ENCODE measurements around the gene U2SURP. TPM values are rescaled to one million over a fixed set of nuclear protein-coding genes. Genes with fewer than 3 reads are reported as not detected.

Gene U2SURP
- total RNA-seq, 1 experiment from 2014 or later = 125 TPM

GRCh38 chr3:143100451-143100850, 99.1 kb downstream of the U2SURP start:
- H3K36me3 Mint-ChIP-seq (ENCODE audit: insufficient read depth, unreplicated experiment) = no peaks in the 10 kb centered on the region
- intact Hi-C loops (cut with micrococcal nuclease; ENCODE audit: unreplicated experiment) = no loop called here
- H3K9me3 Mint-ChIP-seq (ENCODE audit: unreplicated experiment) = no peaks in the 10 kb centered on the region
- no peaks in the 10 kb centered on the region for H3K4me1 Mint-ChIP-seq (ENCODE audit: low read depth, unreplicated experiment)
- no peaks in the 10 kb centered on the region for H3K27me3 ChIP-seq (replicated peaks; ENCODE audit: control insufficient read depth, insufficient read depth, low read length)
- H3K4me3 Mint-ChIP-seq (ENCODE audit: unreplicated experiment) = no peak overlapping the region
- no peak overlapping the region for H3K27ac Mint-ChIP-seq (ENCODE audit: unreplicated experiment)
- ChIA-PET POLR2A (no interaction called here), CTCF (no interaction called here)
- H3K4me3 ChIP-seq (ENCODE audit: low read depth, low read length) = no peak overlapping the region
- no peak for TF ChIP-seq CTCF (IDR thresholded peaks at IDR 0.05; ENCODE audit: insufficient read depth in 1 of 2, low read depth in 1 of 2, low read length in 1 of 2, severe bottlenecking in 1 of 2, unreplicated experiment in 1 of 2)
- no peak for DNase-seq
- BruUV-seq (replicated peaks) = no TSS peak
- no peaks in the 10 kb centered on the region for H3K4me1 ChIP-seq
- no peaks in the 10 kb centered on the region for H3K36me3 ChIP-seq (ENCODE audit: control insufficient read depth, insufficient read depth, low read length)
- H3K27me3 Mint-ChIP-seq (ENCODE audit: insufficient read depth, unreplicated experiment) = peaks cover 6% of the 10 kb centered on the region
- peaks cover 10% of the 10 kb centered on the region; the same call in 1 of the 2 replicates for H3K9me3 ChIP-seq

GRCh38 chr3:143101792-143102381, 100.5 kb downstream of the U2SURP start:
- Mint-ChIP-seq H3K27me3 (ENCODE audit: insufficient read depth, unreplicated experiment) (peaks cover 6% of the 10 kb centered on the region), H3K4me3 (ENCODE audit: unreplicated experiment) (no peak overlapping the region), H3K36me3 (ENCODE audit: insufficient read depth, unreplicated experiment) (no peaks in the 10 kb centered on the region), H3K27ac (ENCODE audit: unreplicated experiment) (no peak overlapping the region), H3K9me3 (ENCODE audit: unreplicated experiment) (no peaks in the 10 kb centered on the region), H3K4me1 (ENCODE audit: low read depth, unreplicated experiment) (no peaks in the 10 kb centered on the region)
- no peaks in the 10 kb centered on the region for H3K36me3 ChIP-seq (ENCODE audit: control insufficient read depth, insufficient read depth, low read length)
- H3K9me3 ChIP-seq = peaks cover 7% of the 10 kb centered on the region; the same call in 1 of the 2 replicates
- ChIA-PET POLR2A (no interaction called here), CTCF (no interaction called here)
- no TSS peak for BruUV-seq (replicated peaks)
- H3K4me1 ChIP-seq = no peaks in the 10 kb centered on the region
- H3K4me3 ChIP-seq (ENCODE audit: low read depth, low read length) = no peak overlapping the region
- no peak for DNase-seq
- H3K27me3 ChIP-seq (replicated peaks; ENCODE audit: control insufficient read depth, insufficient read depth, low read length) = no peaks in the 10 kb centered on the region
- no peak for TF ChIP-seq CTCF (IDR thresholded peaks at IDR 0.05; ENCODE audit: insufficient read depth in 1 of 2, low read depth in 1 of 2, low read length in 1 of 2, severe bottlenecking in 1 of 2, unreplicated experiment in 1 of 2)
- intact Hi-C loops (cut with micrococcal nuclease; ENCODE audit: unreplicated experiment) = no loop called here

- Mint-ChIP-seq H3K27ac (ENCODE audit: unreplicated experiment) (no peak overlapping the region), H3K36me3 (ENCODE audit: insufficient read depth, unreplicated experiment) (no peaks in the 10 kb centered on the region), H3K4me3 (ENCODE audit: unreplicated experiment) (no peak overlapping the region), H3K27me3 (ENCODE audit: insufficient read depth, unreplicated experiment) (peaks cover 6% of the 10 kb centered on the region), H3K9me3 (ENCODE audit: unreplicated experiment) (no peaks in the 10 kb centered on the region), H3K4me1 (ENCODE audit: low read depth, unreplicated experiment) (no peaks in the 10 kb centered on the region)
- DNase-seq = no peak
- Histone ChIP-seq H3K4me1 (no peaks in the 10 kb centered on the region), H3K9me3 (peaks cover 4% of the 10 kb centered on the region; the same call in 1 of the 2 replicates), H3K36me3 (ENCODE audit: control insufficient read depth, insufficient read depth, low read length) (no peaks in the 10 kb centered on the region), H3K27me3 (replicated peaks; ENCODE audit: control insufficient read depth, insufficient read depth, low read length) (no peaks in the 10 kb centered on the region), H3K4me3 (ENCODE audit: low read depth, low read length) (no peak overlapping the region)
- no TSS peak for BruUV-seq (replicated peaks)
- TF ChIP-seq CTCF (IDR thresholded peaks at IDR 0.05; ENCODE audit: insufficient read depth in 1 of 2, low read depth in 1 of 2, low read length in 1 of 2, severe bottlenecking in 1 of 2, unreplicated experiment in 1 of 2) = no peak
- ChIA-PET CTCF (no interaction called here), POLR2A (no interaction called here)
- intact Hi-C loops (cut with micrococcal nuclease; ENCODE audit: unreplicated experiment) = no loop called here
These were observed 102.3 kb downstream of the U2SURP start for GRCh38 chr3:143103652-143104051.

Measured in Caco-2 (cell line).